CD4-positive, alpha-beta T cell treated with Interleukin-2 at 100 ng/mL for 4 hours (primary cell): Measurements from ENCODE around the gene TMEM108.

Source experiments
- DNase-seq: peaks from one replicate; pipeline ENCODE4 v3.0.0-alpha.2; 2020; ENCODE audit warnings: low spot score

The TMEM108 gene

DNA sequence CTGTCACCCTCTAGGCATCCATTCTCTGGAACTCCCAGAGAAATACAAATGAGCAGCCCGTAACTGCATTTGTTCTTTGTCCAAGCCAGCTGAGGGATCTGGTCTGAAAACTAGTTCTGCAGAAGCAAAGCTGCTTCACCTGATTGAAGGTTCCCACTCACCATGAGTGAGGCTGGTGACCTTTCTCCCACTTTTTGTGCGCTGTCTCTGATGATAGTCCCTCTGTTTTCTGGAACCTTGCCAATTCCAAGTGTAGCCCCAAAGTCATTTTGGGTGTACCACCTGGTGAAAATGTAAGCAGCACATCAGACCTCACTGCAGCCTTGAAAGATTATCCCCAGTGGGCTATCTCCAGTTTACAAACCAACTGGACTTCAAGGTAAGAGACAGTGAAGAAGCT lies 322.3 kb downstream of the TMEM108 start:
- no peak for DNase-seq

DNA sequence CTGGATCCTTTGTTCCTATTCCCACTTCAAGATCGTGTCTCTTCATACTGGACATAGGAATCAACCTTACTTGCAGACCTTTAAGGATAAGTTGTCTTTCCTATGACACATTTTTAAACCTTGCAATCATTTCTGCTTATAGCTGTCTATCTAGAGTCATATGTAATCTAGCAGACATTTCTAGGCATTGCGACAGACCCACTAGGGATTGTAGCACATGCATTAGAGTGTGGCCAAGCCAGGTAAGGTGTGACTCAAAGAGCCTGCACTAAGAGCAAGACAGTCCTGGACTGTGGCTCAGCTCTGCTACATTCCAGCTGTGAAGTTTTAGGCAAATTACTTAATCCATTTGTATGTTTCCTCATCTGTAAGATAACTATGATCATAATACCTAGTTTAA lies 322.8 kb downstream of the TMEM108 start:
- no peak for DNase-seq

DNA sequence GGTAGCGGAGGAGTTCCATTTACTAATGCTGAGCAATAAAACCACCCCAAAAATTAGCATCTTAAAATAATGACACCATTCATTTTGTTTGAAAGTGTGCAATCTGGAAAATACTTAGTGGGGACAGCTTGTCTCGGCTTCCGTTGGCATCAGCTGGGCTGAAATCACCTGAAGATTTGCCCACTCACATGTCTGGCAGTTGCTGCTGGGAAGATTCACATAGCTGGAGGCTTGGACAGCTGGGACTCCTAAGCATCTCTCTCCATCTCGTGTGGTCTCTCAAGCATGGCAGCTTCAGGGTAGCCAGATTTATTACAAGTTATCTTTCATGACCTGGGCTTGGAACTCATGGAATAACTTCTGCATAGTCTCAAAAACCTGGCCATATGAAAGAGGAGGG lies 323.2 kb downstream of the TMEM108 start:
- DNase-seq, result no peak

DNA sequence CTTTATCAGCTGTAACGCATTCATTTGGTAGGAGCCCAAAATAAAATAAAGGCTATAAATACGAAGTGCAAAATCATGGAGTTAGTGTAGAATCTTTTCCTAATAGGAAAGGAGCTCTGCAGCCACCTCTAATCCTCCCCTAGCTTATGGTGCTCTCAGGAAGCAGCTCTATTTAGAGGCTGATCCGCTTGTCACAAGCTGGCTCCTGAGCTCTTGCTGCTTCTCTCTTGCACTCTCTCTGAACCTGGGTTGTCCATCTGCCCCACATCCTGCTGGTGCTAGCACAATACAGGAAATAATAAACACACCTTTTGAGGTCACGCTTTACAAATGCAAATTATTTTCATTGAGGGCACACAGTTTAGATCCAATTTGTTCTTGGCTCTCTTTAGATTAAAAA lies 324.3 kb downstream of the TMEM108 start:
- DNase-seq, result no peak

DNA sequence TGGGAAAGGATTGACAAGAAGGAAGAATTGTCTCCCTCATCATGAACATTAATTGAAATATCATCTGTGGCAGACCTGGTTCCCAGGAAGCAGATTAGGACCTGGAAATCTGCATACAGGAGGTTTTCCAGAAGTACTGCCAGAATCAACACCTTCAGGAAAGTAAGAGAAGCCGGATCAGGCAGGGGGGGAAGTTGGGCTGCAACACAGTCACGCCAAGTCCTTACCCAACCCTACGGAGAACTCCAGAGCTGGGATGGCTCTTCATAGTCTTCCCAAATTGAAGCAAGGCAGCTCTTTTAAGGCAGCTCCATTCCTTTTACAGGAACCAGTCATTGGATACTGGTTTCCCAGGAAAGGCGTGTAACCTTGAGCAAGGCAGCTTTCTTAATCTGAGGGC lies 326.5 kb downstream of the TMEM108 start:
- DNase-seq, result no peak

DNA sequence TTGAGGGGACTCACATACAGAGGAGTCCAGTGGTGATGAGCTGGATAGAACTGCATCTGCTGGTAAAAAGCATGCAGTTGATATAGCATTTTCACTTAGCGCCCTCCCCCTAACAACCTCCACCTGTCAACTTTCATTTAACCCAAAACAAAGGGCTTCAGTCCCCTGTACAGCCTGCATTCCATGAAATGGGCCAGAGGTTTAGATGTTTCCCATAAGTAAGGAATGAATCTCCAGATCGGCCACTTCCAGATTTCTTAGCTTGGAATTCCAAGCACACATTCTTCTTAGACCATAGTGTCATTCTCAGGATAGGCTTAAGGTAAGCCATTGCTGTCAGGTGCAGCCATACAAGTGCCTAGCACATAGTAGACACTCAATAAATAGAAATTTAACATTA lies 328.7 kb downstream of the TMEM108 start:
- no peak for DNase-seq

GRCh38 chr3:133367403-133367802 lies 329.2 kb downstream of the TMEM108 start:
- no peak for DNase-seq

DNA sequence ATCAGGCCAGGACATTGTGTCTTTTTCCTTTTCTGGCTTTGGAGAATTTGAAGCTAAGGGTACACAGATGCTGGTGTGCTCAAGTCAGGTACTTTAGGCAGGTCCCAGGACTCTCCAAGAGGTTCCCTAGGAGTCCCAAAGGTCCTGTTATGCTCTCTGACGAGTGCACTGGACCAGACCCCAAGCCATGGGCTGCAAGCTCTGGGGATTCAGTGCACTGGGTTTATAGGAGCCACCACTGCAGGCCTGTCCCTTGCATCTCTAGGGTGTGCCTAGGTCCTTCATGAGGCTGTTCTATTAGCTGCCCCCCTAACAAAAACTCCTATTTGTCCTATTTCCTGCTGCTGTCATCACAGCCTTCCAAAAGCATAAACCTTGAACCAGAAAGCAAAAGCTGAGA lies 329.8 kb downstream of the TMEM108 start:
- no peak for DNase-seq

GRCh38 chr3:133368371-133369067 lies 330.3 kb downstream of the TMEM108 start:
- no peak for DNase-seq

- no peak for DNase-seq
Measured at GRCh38 chr3:133369068-133369440, 330.9 kb downstream of the TMEM108 start.

GRCh38 chr3:133371181-133371580 lies 333.0 kb downstream of the TMEM108 start:
- no peak for DNase-seq

- no peak for DNase-seq
Measured at GRCh38 chr3:133371676-133372075, 333.5 kb downstream of the TMEM108 start.

- DNase-seq, result no peak
Measured at GRCh38 chr3:133374708-133375402, 336.7 kb downstream of the TMEM108 start.

DNA sequence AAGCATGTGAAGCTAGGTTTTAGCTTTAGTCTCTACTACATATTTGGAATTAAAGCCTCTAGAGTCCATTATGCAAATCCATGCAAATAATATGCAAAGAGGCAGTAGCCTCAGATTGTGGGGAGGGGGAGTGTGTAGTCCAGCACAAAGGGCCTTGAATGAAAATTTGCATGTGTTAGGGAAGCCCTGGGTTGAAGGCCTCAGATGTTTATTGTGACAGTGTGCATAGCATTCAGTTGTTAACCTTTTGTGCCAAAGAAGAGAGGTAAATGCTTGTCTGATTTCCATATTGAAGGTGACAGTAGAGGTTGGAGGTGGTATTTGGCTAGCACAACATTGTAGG lies 337.2 kb downstream of the TMEM108 start:
- no peak for DNase-seq

- no peak for DNase-seq
Measured at GRCh38 chr3:133376810-133377209, 338.6 kb downstream of the TMEM108 start.

DNA sequence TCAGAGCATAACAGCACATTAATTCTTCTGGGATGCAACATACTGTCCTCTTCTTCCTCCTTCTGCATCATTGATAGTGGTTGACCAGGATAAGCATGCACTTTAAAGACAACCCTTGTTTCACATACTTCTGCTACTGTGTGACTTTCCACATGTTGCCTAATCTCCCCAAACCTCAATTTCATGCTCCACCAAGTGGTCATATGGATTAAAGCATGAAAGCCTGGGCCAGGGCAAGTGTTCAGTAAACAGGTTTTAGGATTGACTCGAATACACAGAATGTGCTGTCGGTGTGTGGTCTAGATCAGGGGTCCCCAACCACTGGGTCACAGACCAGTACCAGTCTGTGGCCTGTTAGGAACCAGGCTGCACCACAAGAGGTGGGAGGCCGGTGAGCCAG lies 339.2 kb downstream of the TMEM108 start:
- no peak for DNase-seq

- DNase-seq, result no peak
Measured at GRCh38 chr3:133379926-133380325, 341.7 kb downstream of the TMEM108 start.

- no peak for DNase-seq
Measured at GRCh38 chr3:133380481-133381225, 342.5 kb downstream of the TMEM108 start.

- DNase-seq, result no peak
Measured at GRCh38 chr3:133381346-133382109, 343.3 kb downstream of the TMEM108 start.

DNA sequence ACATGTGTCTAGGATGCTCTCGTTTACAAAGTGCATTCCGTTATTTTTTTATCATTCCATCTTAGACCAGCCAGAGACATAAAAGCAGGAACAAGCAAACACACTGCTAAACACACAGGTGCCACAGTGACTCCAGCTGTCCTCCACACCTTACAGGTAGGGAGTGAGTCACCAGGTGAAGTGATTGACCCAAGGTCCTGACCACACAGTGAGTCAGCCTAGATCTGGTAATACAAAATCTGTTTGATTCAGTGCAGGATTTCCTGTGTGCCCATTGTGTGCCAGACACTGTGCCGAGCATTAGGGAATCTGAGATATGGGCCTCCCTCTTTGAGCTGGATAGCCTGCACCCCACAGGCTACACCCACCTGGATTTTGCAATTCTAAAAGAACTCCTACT lies 345.0 kb downstream of the TMEM108 start:
- no peak for DNase-seq

DNA sequence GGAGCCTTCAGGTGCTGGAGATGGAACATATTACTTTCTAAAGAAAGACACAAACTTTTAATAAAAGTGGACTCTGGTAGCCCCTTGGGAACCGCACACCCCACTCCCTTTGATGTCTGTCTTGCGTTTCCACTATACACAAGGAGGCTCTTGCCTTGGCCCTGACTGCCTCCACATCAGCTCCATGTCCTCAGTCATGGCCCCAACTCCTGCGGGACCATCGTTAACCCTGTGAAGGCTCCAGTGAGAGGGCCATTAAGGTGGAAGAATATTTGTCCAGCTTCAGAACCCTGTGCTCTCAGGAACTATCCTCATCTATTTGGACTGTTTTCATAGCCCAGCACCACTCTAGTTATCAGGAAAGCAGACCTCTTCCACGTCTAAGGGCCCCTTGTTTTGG lies 345.6 kb downstream of the TMEM108 start:
- no peak for DNase-seq

DNA sequence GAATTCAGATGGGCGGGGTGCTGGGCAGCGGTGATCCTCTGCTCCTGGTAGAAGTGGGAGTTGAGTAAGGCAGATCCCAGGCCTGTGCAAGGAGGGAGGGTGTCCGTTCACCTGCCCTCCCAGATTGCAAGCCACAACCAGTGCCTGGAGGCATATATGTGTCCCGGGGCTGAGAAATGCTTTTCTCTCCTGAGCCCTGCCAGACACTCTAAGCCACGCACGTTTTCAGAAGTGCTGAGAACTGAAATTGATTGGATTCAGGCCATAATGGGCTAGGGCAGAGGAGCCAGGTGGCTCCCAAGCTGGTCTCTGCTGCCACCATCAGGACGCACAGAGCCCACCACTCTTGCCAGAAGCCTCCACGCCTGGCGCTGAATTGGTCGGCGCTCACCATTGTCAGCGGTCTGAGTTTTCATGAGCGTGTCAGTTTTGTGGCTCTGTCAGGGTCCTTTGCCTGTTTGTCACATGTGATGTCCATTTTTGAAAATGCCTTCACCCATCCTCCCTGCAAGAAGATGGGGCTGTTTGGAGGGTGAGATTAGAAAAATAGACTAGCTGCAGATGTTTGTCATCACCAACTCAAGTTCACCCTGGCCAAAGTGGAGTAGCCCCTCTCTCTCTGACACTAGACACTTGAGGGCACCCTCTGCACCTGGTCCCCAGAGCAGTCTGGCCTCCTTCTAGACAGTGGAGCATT lies 346.3 kb downstream of the TMEM108 start:
- no peak for DNase-seq
